ENCODE data around the gene FBP1. TPM values are rescaled to one million over a fixed set of nuclear protein-coding genes. Genes with fewer than 3 reads are reported as not detected.
A peak's percentile ranks its signal among the peaks of the same experiment; 100 is the strongest.
"Not testable (repeated sequence)": the region's sequence is repeated elsewhere in the genome, so short reads cannot be mapped to it uniquely, and the experiment has no call there.

The FBP1 gene
- total RNA-seq, 8 experiments from 2014 or later, result 0.33 TPM; not detected in 6

- in situ Hi-C loops (cut with MboI; ENCODE audit: low pct_unique_long_range_greater_than_20kb in 2 of 9, low sequenced_read_pairs in 9 of 9, unreplicated experiment in 9 of 9), result no loop called here
- peaks cover 0 to 4% of the 10 kb centered on the region in 2 donors for H3K4me1 ChIP-seq (replicated peaks in 1 of 2)
- no peak overlapping the region for H3K27ac ChIP-seq
- WGBS, 10 experiments, result 0 to 65% (median 18%) methylated on average over 1 to 13 of the region's 21 CpGs
- H3K4me3 ChIP-seq, result no peak overlapping the region
- peak; percentile 50 to 98 (median 82) for ATAC-seq (replicated peaks in 6 of 8)
Observed at GRCh38 chr9:94603259-94604160, 35.8 kb downstream of the FBP1 start.

GRCh38 chr9:94602666-94603065 lies 36.7 kb downstream of the FBP1 start:
- Histone ChIP-seq H3K4me3 (no peak overlapping the region), H3K27ac (no peak overlapping the region), H3K4me1 (replicated peaks in 1 of 2) (no peaks in the 10 kb centered on the region)
- ATAC-seq (replicated peaks in 6 of 8), result no peak
- WGBS, 10 experiments, result 43 to 93% (median 55%) methylated on average over 1 to 5 of the region's 6 CpGs; no CpG with 5 or more reads in 4 of the 10 experiments
- in situ Hi-C loops (cut with MboI; ENCODE audit: low pct_unique_long_range_greater_than_20kb in 2 of 9, low sequenced_read_pairs in 9 of 9, unreplicated experiment in 9 of 9), result no loop called here

GRCh38 chr9:94600715-94601114 lies 38.6 kb downstream of the FBP1 start:
- in situ Hi-C loops (cut with MboI; ENCODE audit: low pct_unique_long_range_greater_than_20kb in 2 of 9, low sequenced_read_pairs in 9 of 9, unreplicated experiment in 9 of 9), result no loop called here
- ATAC-seq (replicated peaks in 6 of 8), result no peak

GRCh38 chr9:94600258-94600657 lies 39.1 kb downstream of the FBP1 start:
- in situ Hi-C loops (cut with MboI; ENCODE audit: low pct_unique_long_range_greater_than_20kb in 2 of 9, low sequenced_read_pairs in 9 of 9, unreplicated experiment in 9 of 9), result no loop called here
- H3K4me1 ChIP-seq (replicated peaks in 1 of 2), result no peaks in the 10 kb centered on the region
- H3K4me3 ChIP-seq, result no peak overlapping the region
- ATAC-seq (replicated peaks in 6 of 8), result no peak
- no peak overlapping the region for H3K27ac ChIP-seq
- 0 to 84% (median 57%) methylated on average over 1 to 6 of the region's 8 CpGs; no CpG with 5 or more reads in 3 of the 10 experiments for WGBS, 10 experiments

More at GRCh38 chr9:94600715-94601114, 38.6 kb downstream of the FBP1 start:
- Histone ChIP-seq H3K4me1 (replicated peaks in 1 of 2) (no peaks in the 10 kb centered on the region), H3K27ac (no peak overlapping the region), H3K4me3 (no peak overlapping the region)
- WGBS, 10 experiments, result 0 to 80% (median 42%) methylated on average over 1 to 7 of the region's 10 CpGs; no CpG with 5 or more reads in 1 of the 10 experiments

GRCh38 chr9:94599102-94599501 lies 40.2 kb downstream of the FBP1 start:
- Histone ChIP-seq H3K27ac (no peak overlapping the region), H3K4me1 (replicated peaks in 1 of 2) (no peaks in the 10 kb centered on the region), H3K4me3 (no peak overlapping the region)
- in situ Hi-C loops (cut with MboI; ENCODE audit: low pct_unique_long_range_greater_than_20kb in 2 of 9, low sequenced_read_pairs in 9 of 9, unreplicated experiment in 9 of 9), result no loop called here
- no peak for ATAC-seq (replicated peaks in 6 of 8)
- WGBS, 10 experiments, result 20 to 93% (median 54%) methylated on average over 1 to 2 of the region's 7 CpGs; no CpG with 5 or more reads in 6 of the 10 experiments

GRCh38 chr9:94593459-94594345 lies 45.6 kb downstream of the FBP1 start, which contains the start of gene FBP2:
Gene FBP2 (minus strand): TSS chr9:94593824. CDS start chr9:94593726, 98 bp downstream.
- no peak for ATAC-seq (replicated peaks in 6 of 8)
- no peaks in the 10 kb centered on the region for H3K4me1 ChIP-seq (replicated peaks in 1 of 2)
- in situ Hi-C loops (cut with MboI; ENCODE audit: low pct_unique_long_range_greater_than_20kb in 2 of 9, low sequenced_read_pairs in 9 of 9, unreplicated experiment in 9 of 9), result no loop called here
- 23 to 100% (median 78%) methylated on average over 1 to 9 of the region's 21 CpGs; no CpG with 5 or more reads in 2 of the 10 experiments for WGBS, 10 experiments
- no peak within 1 kb of the TSS for H3K27ac ChIP-seq
- no peak within 1 kb of the TSS for H3K4me3 ChIP-seq

- in situ Hi-C loops (cut with MboI; ENCODE audit: low pct_unique_long_range_greater_than_20kb in 2 of 9, low sequenced_read_pairs in 9 of 9, unreplicated experiment in 9 of 9); H3K4me1 ChIP-seq (replicated peaks in 1 of 2); ATAC-seq (replicated peaks in 6 of 8); H3K4me3 ChIP-seq; H3K27ac ChIP-seq: not testable (repeated sequence)
- 0 to 83% (median 64%) methylated on average over 1 to 6 of the region's 7 CpGs; no CpG with 5 or more reads in 2 of the 10 experiments for whole genome bisulfite sequencing, 10 experiments
Observed at GRCh38 chr9:94592683-94593082, 46.6 kb downstream of the FBP1 start.

GRCh38 chr9:94591876-94592275 lies 47.4 kb downstream of the FBP1 start:
- no peak overlapping the region for H3K27ac ChIP-seq
- WGBS, 10 experiments, result 53 to 100% (median 83%) methylated on average over 1 to 7 of the region's 8 CpGs; no CpG with 5 or more reads in 3 of the 10 experiments
- in situ Hi-C loops (cut with MboI; ENCODE audit: low pct_unique_long_range_greater_than_20kb in 2 of 9, low sequenced_read_pairs in 9 of 9, unreplicated experiment in 9 of 9), result no loop called here
- no peaks in the 10 kb centered on the region for H3K4me1 ChIP-seq (replicated peaks in 1 of 2)
- ATAC-seq (replicated peaks in 6 of 8), result no peak
- no peak overlapping the region for H3K4me3 ChIP-seq

- H3K27ac ChIP-seq; ATAC-seq (replicated peaks in 6 of 8); H3K4me1 ChIP-seq (replicated peaks in 1 of 2); H3K4me3 ChIP-seq; in situ Hi-C loops (cut with MboI; ENCODE audit: low pct_unique_long_range_greater_than_20kb in 2 of 9, low sequenced_read_pairs in 9 of 9, unreplicated experiment in 9 of 9): not testable (repeated sequence)
- WGBS, 10 experiments, result no CpG with 5 or more reads among the region's 38 CpGs
Observed at GRCh38 chr9:94591046-94591545, 48.2 kb downstream of the FBP1 start.

GRCh38 chr9:94588681-94589080 lies 50.6 kb downstream of the FBP1 start:
- 33 to 93% (median 42%) methylated on average over 1 to 4 of the region's 9 CpGs; no CpG with 5 or more reads in 7 of the 10 experiments for WGBS, 10 experiments
- Histone ChIP-seq H3K27ac (no peak overlapping the region), H3K4me3 (no peak overlapping the region), H3K4me1 (replicated peaks in 1 of 2) (no peaks in the 10 kb centered on the region)
- ATAC-seq (replicated peaks in 6 of 8), result no peak
- in situ Hi-C loops (cut with MboI; ENCODE audit: low pct_unique_long_range_greater_than_20kb in 2 of 9, low sequenced_read_pairs in 9 of 9, unreplicated experiment in 9 of 9), result no loop called here

- in situ Hi-C loops (cut with MboI; ENCODE audit: low pct_unique_long_range_greater_than_20kb in 2 of 9, low sequenced_read_pairs in 9 of 9, unreplicated experiment in 9 of 9), result no loop called here
- Histone ChIP-seq H3K4me1 (replicated peaks in 1 of 2) (no peaks in the 10 kb centered on the region), H3K4me3 (no peak overlapping the region), H3K27ac (no peak overlapping the region)
- WGBS, 10 experiments, result 0 to 100% (median 80%) methylated on average over 1 to 7 of the region's 9 CpGs; no CpG with 5 or more reads in 3 of the 10 experiments
- no peak for ATAC-seq (replicated peaks in 6 of 8)
Observed at GRCh38 chr9:94586814-94587213, 52.5 kb downstream of the FBP1 start.

GRCh38 chr9:94586316-94586715 lies 53.0 kb downstream of the FBP1 start:
- WGBS, 10 experiments, result 51 to 95% (median 88%) methylated on average over 1 to 4 of the region's 4 CpGs; no CpG with 5 or more reads in 2 of the 10 experiments
- in situ Hi-C loops (cut with MboI; ENCODE audit: low pct_unique_long_range_greater_than_20kb in 2 of 9, low sequenced_read_pairs in 9 of 9, unreplicated experiment in 9 of 9), result no loop called here
- Histone ChIP-seq H3K27ac (no peak overlapping the region), H3K4me3 (no peak overlapping the region), H3K4me1 (replicated peaks in 1 of 2) (no peaks in the 10 kb centered on the region)
- no peak for ATAC-seq (replicated peaks in 6 of 8)
